NOMO-1 treated with DMSO at 0.1 percent for 48 hours (cell line): ENCODE data around the gene SFT2D1.
"Not testable (repeated sequence)": the region's sequence is repeated elsewhere in the genome, so short reads cannot be mapped to it uniquely, and the experiment has no call there.

Source experiments
- DNase-seq: peaks from one replicate; lab custom pipeline; 2025; ENCODE audit not compliant: unreplicated experiment; lab: John Stamatoyannopoulos, UW

Gene SFT2D1

DNA sequence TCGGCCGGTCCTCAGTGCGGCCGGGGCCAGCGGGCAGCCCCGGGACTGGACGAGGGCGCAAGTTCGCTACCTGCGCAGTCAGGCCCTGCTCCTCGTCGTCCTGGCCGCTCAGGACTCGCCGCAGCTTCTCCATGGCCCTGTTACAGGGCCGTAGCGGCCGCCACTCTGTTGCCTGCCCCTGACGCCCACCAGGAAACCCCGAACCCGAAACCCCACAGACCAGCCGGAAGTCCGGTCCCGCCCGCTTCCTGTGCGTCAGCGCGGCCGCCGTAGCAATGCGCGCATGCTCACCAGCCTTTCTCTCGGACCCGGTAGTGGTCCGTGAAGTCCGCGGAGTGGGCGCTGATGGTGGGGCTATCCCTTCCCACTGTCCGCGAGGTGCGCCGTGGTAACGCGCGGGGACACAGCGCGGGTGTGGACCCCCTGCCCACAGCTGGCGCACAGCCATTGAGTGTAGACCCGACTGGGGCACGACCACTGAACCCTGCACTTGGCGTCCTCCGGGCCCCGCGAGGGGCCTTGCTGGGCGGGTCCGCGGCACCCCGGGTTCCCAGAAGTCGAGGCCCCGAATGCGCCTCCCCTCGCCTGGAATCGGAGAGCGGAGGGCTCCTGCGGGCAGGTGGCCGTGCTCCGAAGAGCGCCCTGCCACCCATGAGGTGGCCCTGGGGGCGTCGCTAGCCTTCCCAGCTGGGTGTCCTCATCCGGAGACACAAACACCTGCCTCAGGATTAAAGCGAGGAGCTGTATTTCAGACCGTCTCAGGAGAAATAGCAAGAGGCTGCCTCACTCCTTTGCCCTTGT is at the start of gene SFT2D1:
TSS of gene SFT2D1 (minus strand) at position 197 of the 801 bp plus-strand sequence. CDS start at position 133, 64 bp downstream.
- DNase-seq: peak; percentile 73

DNA sequence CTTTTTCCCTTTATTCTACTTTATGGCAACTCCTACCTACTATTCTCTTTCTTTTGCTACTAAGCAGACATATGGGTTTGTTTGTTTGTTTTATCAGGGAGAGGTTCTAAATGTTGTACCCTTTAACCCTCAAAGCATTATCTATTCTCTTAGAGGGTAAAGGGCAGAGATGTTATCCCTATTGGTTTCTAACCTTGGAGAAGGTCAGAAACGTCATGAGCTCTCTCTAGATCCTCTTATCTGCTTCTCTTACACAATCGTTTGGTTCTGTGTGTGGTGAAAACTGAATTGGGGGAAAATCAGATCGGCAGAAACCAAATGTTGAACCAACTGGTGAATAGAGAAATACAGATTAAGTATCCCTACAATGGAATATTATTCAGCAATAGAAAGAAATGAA is 46.8 kb upstream of the SFT2D1 start:
- DNase-seq: peak; percentile 18

DNA sequence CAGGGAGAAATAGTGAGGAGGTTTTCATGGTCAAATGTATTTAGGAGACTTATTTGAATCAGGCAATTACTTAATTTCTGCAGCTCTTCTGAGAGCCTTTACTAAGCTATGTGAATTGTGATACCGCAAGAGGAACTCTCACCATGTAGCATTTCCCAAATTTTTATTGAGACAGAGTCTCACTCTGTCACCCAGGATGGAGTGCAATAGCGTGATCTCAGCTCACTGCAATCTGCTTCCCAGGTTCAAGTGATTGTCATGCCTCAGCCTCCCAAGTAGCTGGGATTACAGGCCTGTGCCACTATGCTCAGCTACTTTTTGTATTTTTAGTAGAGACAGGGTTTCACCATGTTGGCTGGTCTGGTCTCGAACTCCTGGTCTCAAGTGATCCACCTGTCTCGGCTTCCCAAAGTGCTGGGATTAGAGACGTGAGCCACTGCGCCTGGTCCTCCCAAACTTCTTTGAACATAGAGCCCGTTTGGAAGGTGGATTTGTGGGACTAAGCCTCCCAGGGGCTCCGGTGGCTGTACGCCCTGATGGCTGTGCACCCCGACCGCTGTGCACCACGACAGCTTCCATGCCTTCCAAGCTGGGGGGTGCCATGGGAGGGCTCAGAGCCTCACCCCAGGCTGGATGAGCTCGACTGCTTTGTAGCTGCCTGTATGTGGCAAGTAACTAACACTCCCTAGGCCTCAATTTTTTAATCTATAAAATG is 46.1 kb upstream of the SFT2D1 start:
- no peak for DNase-seq

DNA sequence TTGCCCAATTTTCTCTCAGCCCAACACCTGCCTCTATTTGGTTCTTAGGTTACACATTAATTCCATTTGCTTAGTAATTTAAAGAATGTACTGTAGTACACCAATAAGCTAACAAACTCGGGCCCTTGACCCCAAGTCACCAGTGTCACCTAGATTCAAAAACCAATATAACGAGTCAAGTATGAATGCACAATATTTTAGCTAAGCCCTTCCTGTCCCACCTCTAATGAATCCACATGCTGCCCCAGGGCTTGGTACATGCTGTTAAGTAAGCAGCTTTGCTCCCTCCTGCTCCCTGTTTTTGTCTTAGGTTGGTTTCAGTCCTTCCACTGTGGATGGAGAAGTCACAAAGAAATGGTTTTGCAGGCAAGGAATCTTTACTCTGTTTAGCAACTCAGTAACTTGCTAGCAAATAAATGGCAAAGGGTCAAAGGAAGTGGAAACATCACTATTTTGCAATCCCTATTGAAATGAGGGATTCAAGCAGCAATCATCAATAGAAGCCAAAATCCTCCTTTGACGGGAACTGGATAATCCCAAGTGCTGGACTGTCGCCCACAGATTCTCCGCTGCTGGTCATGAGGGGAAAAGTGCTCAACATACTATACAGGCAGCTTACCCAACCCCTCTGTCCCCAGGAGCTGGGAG is 45.4 kb upstream of the SFT2D1 start:
- no peak for DNase-seq

DNA sequence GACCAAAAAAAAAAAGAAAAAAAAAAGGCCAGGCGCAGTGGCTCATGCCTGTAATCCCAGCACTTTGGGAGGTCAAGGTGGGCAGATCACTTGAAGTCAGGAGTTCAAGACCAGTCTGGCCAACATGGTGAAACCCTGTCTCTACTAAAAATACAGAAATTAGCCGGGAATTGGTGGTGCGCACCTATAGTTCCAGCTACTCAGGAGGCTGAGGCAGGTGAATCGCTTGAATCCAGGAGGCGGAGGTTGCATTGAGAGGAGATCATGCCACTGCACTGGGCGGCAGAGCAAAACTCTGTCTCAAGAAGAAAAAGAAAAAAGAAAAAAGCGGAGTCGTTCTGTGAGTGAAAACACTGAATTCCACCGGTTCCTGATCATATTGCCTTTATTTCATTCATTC is 44.8 kb upstream of the SFT2D1 start:
- DNase-seq: not testable (repeated sequence)

DNA sequence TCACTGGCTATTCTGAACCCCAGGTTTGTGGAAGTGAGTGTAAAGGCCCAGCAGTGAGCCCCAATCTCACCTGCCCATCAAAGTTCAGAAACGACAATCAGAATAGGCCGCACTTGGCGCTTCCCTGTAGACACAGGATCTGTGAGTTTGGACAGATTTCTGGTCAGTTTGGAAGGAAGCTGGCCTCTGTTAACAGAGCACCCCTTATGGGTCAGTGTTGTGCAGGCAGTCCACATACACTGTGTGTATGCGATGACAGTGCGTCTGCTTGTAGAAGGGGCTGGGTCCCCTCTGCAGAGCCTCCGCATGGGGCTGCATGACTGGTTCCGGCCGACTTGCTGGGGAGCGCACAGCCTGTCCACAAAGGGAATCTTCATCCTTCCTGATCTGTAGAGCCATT is 43.8 kb upstream of the SFT2D1 start:
- DNase-seq: no peak

DNA sequence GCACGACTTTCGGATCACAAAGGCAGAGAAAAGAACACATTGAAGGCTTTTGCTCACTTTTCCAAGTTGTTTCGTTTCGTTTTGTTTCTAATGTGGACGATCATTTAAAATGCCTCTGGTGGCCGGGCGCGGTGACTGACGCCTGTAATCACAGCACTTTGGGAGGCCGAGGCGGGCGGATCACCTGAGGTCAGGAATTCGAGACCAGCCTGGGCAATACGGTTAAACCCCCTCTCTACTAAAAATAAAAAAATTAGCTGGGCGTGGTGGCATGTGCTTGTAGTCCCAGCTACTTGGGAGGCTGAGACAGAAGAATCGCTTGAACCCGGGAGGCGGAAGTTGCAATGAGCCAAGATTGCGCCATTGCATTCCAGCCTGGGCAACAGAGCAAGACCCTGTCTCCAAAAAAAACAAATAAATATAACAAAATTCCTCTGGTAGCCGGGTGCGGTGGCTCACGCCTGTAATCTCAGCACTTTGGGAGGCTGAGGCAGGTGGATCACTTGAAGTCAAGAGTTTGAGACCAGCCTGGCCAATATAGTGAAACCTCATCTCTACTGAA is 41.5 kb upstream of the SFT2D1 start:
- DNase-seq: peak; percentile 76

DNA sequence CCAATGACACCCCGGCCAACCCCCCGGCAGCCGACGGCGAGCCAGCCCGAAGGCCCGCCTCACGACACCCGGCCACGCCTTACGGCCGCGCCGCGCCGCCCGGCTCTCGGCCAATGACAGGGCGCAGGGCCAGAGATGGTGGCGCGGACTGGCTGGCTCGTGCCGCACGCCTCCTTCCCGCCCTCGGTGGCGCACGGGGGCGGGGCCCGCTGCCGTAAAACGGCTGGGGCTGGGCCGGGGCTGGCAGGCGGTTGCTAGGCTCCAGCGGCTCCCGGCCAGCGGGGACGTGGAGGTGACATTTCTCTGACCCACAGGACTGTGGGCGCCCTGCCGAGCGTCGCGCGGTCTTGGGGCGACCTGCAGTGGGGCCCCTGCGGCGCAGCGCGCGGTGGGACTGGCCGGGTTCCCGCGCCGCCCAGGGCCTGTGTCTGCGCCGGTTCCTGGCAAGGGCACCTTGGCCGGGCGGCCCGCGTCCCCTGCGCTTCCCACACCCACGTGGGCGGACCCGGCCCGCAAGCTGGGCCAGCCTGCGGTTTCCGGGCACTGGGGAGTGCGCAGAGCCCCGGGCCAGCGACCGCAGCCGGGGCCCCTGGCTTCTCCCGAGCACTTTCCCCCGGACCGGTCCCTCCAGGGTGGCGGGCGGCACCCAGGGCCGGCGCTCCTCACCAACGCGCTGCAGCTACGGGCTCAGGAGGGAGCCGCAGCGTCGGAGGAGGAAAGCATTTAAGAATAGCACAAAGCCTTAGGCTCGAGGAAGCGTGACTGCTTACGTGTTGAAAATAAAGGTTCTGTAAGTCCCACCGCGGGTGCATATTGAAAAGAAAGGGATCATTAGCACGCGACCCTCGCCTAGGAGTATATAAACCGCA is 40.8 kb upstream of the SFT2D1 start, which contains the start of gene MPC1:
TSS of gene MPC1 (minus strand) at position 8 of the 869 bp plus-strand sequence. CDS start 64 bp downstream, outside the sequence.
- DNase-seq: peak; percentile 95

DNA sequence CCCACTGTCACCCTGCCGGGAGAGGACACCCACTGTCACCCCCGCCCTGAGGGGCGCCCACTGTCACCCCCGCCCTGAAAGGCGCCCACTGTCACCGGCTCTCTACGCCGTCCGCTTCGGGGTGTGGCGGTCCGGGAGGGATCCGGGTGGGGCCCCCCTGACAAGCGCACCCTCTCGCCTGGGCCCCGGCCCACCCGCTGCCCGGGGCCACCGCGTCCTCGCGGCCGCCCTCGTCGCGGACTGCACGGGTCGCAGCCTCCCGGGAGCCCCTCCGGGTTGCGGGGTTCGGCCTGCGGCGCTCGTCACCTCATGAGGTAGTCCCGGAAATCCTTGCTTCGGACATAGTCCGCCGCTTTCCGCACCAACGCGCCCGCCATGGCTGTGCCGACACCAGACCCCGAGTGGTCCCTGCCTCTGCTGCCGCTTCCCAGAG is 40.2 kb upstream of the SFT2D1 start:
- DNase-seq: no peak

DNA sequence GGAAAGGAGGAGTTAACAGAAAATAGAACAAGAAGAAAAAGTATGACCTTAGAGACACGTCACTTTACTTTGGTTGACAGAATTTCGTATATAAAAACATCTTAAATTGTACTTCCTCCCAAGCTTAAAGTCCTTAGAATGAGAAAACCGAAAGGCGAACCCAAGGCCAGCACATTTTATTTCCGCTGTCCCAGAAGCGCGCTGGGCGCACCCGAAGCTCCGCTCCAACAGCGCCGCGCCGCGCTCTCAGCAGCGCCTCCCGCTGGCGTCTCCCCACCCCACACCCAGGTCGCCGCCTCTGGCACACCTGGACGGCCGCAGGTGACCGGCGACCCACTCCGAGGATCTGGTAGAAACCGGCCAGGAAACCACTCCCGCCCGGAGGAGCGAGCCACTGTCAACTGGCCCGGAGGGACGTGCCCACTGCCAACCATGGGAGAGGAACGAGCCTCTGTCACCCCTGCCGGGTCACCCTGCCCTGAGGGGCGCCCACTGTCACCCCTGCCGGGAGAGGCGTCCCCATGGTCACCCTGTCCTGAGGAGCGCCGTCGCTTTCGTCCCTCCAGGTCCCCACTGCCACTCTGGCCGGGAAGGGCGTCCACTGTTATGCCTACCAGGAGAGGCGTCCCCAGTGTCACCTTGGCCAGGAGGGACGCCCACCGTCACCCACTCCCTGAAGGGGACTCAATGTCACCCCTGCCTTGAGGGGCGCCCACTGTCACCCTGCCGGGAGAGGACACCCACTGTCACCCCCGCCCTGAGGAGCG is 39.6 kb upstream of the SFT2D1 start:
- DNase-seq: peak; percentile 74

DNA sequence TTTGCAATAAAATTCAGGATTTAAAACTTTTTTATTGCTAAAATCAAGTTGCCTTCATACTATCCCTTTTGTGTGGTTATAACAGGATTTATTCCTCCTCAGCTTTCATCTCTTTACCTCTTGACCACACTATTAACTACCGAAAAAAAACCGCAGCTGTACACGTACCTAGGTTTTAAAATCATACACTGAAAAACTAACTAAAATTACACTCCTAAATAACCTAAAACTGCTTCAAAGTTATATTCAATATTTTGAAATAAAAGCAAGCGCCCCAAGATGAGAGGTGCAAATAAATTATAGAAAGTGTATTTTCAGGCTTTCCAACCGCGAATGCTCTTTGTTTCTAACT is 39.0 kb upstream of the SFT2D1 start:
- no peak for DNase-seq

DNA sequence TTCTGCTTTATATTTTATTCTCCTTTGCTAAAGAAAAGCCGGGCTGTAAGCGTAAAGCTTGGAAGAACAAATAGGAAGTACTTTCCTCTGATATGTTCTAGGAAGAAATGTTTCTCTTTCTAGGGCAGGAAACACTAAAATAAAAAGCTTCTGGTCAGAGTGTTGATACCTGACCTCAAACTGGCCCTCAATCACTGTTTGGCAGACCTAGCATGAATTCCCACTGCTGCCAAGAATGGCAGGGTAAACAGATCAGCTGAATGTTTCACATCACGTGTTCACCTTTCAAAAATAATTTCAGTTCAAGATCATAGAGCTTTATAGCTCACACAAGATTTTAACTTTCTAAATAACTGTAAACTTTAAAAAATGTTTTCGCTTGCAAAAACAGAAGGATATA is 37.5 kb upstream of the SFT2D1 start:
- no peak for DNase-seq

DNA sequence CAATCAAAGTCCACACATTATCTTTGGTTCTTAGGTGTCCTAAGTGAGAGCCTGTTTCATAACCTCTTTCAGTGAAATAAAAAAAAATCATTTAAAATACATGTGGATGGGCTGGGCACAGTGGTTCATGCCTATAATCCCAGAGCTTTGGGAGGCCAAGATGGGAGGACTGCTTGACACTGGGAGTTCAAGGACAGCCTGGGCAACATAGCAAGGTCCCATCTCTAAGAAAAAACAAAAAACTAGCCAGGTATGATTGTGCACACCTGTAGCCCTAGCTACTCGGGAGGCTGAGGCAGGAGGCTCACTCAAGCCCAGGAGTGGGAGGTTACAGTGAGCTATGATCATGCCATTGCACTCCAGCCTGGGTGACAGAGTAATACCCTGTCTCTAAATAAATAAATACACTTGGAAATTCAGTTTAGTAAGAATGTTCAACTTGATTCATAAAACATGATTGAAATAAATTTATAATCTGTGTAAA is 36.8 kb upstream of the SFT2D1 start:
- DNase-seq: no peak

DNA sequence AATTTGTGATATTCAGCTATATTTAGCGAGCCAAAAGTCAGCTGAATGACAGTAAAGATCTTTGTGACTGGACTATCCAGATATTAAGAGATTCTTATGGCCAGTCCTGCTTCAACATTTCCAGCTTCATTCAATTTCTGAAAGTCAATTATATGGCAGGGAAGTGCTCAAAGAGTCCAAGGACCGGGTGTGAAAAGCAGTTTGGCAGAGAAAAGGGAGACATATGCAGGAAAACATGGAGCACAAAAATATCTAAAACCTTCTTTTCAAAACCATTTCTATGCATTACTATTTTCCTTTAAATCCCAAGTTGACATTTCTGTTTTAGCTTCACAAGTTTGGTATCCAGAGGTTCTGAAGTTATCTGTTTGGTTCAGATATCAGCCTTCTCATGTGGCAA is 35.4 kb upstream of the SFT2D1 start:
- DNase-seq: no peak

DNA sequence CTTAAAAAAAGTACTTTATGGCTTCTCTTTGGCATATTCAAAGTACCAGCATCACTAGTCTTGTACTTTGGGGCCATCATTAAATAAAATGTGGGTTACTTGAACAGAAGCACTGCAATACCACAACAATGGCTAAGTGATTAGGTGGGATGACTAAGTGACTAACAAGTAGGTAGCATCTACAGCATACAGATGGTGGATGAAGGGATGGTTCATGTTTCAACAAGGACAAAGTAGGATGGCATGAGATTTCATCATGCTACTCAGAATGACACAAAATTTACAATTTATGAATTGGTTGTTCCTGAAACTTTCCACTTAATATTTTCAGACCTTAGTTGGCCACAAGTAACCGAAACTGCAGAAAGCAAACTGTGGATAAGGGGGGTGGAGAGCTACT is 32.7 kb upstream of the SFT2D1 start:
- DNase-seq: no peak

DNA sequence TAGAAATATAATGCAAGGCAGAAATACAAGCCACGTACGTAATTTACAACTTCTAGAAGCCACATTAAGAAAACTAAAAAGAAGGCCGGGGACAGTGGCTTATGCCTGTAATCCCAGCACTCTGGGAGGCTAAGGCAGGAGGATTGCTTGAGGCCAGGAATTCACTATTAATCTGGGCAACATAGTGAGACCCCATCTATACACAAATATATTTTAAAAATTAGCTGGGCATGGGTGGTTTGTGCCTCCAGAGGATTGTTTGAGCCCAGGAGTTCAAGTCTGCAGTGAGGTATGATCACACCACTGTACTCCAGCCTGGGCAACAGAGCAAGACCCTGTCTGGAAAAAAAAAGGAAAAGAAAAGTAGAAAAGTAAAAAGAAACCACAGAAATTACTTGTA is 28.1 kb upstream of the SFT2D1 start:
- DNase-seq: no peak

DNA sequence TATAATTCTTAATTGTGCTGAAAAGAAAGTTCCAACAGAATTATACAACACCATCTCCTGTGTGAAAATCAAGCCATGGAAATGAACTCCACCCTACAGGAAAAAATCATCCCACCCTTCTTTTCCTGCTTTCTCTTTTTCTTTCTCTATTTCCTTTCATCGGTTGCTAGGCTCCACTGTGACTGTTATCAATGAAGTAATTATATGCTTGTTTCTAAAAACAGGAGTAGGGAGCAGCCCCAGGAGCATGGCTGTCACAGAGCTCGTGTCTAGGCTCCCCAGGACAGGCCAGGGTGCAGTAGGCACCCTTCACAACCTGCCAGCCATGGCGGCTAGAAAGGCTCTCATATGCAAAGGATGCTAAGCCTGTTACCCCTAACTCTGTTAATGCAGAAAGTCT is 27.4 kb upstream of the SFT2D1 start:
- no peak for DNase-seq

DNA sequence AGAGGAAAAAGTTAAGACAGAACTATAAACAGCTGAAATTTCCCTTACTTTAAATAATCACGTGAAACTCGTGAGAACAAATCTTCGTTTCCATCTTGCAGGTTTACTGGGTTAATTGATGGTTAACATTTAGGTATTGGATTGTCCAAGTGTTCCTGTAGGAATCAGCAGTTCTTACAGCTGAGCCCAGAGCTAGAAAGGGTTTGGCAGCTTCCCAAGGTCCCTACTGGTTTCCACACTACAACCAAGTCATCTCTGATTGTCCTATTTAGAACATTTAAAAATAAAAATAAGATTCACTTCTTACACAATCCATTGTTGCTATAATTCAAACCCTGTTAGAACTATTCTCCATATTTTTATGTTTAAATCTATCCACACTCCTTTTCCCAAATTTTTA is 24.6 kb upstream of the SFT2D1 start:
- DNase-seq: no peak

DNA sequence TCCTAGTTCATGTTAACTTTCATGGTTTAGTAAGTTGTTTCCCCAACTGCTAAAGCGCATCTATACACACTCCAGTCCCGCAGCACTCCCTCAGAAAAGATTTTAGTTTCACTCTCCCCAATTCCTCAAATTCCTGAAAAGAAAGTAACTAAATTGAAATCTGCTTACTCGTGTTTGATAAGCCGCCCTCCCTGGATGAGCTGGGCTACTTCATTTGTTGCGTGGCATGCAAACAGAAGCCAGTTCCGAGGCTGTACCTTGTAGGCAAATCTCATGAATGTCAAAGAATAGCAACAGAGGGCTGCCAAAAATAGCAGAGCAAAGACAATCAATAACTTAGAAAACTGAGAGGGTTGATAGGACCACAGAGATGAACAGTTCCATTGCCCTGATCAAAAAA is 23.5 kb upstream of the SFT2D1 start:
- no peak for DNase-seq

DNA sequence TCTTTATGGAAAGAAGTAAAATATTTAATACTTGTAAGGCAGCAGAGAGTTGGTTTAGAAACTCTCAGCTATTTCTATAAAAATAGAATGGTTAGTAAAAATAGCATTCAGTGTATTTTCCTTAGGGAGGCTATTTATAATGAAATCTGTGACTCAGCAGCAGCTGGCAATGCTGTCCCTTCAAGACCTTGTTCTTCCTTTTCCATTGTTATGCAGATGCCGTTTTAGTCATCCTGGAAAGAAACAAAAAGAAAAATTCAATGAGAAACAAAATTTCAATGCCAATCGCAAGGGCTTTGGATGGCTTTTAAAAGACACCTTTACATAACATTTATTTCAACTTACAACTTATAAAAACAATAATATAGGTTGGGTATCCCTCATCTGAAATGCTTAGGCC is 22.9 kb upstream of the SFT2D1 start:
- DNase-seq: no peak
